Measurements from ENCODE around the gene SH3PXD2B. TPM values are rescaled to one million over a fixed set of nuclear protein-coding genes. Genes with fewer than 3 reads are reported as not detected.

SH3PXD2B gene
- total and polyA plus RNA-seq, 2 donors (not counting 1 experiment from before 2014, with no cell fraction given), result 12.6 to 21.1 TPM

DNA sequence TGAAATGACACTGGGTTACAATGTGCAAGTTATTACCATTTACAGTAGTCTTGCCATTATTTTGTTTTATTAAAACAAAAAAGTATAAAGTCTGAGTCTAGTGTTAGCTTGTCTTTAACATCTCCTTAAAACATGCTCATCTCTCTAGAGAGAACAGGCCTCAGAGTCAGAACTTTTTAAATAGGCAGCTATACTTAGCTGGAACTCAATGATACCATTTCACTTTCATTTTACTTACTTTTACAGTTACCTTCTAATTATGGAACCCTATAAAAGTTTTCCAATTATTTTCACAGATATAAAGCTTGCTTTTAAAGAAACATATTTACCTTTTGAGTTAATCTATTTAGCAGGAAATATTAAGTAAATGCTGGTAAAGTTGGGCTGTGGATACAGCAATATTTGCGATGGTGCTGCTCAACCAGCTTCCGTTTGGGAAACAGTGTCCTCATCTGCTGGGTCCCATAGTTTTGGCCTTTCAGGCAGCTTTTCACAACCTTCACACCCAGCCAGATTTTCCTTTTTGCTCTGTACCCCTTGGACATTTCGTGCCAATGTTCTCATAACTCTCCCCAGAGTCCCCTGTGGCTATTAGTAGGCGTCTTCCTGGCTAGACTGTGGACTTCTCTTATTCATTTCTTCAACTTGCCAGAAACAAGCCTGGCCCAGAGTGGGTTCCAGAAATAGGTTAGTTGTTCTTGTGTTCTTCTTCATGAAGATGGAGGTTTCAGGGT, 134.4 kb downstream of the SH3PXD2B start:
- H3K4me2 ChIP-seq (ENCODE audit: extremely low read depth, insufficient read depth, low read length), result no peak overlapping the region
- no peaks in the 10 kb centered on the region for H3K4me1 ChIP-seq (ENCODE audit: control insufficient read depth, extremely low read depth, insufficient read depth, low read length)
- no peak overlapping the region for H3K9ac ChIP-seq (ENCODE audit: insufficient read depth, low read length)
- H3K79me2 ChIP-seq (ENCODE audit: control insufficient read depth, insufficient read depth, low read length), result no peaks in the 10 kb centered on the region
- no peaks in the 10 kb centered on the region for H3K27me3 ChIP-seq (ENCODE audit: control insufficient read depth, insufficient read depth, low read length)
- H3K4me3 ChIP-seq (replicated peaks in 1 of 4; ENCODE audit: control extremely low read depth in 1 of 4, insufficient read depth in 1 of 4, low read depth in 3 of 4, low read length in 4 of 4), result no peak overlapping the region
- no peaks in the 10 kb centered on the region for H3K9me3 ChIP-seq (ENCODE audit: control insufficient read depth, insufficient read depth, low read depth, low read length)
- TF ChIP-seq EZH2 (IDR thresholded peaks at IDR 0.05; ENCODE audit: low read length, missing control alignments), result no peak
- TF ChIP-seq, protein P1, sequence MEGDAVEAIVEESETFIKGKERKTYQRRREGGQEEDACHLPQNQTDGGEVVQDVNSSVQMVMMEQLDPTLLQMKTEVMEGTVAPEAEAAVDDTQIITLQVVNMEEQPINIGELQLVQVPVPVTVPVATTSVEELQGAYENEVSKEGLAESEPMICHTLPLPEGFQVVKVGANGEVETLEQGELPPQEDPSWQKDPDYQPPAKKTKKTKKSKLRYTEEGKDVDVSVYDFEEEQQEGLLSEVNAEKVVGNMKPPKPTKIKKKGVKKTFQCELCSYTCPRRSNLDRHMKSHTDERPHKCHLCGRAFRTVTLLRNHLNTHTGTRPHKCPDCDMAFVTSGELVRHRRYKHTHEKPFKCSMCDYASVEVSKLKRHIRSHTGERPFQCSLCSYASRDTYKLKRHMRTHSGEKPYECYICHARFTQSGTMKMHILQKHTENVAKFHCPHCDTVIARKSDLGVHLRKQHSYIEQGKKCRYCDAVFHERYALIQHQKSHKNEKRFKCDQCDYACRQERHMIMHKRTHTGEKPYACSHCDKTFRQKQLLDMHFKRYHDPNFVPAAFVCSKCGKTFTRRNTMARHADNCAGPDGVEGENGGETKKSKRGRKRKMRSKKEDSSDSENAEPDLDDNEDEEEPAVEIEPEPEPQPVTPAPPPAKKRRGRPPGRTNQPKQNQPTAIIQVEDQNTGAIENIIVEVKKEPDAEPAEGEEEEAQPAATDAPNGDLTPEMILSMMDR (conservative IDR thresholded peaks at IDR 0.05 in 1 of 2, IDR thresholded peaks at IDR 0.05 in 1 of 2; ENCODE audit: low read depth in 1 of 2, low read length in 2 of 2), result no peak
- no peaks in the 10 kb centered on the region for H4K20me1 ChIP-seq (ENCODE audit: control insufficient read depth, extremely low read depth, insufficient read depth, low read length)
- DNase-seq (ENCODE audit: low read depth in 2 of 2), result no peak
- no peak overlapping the region for H3K27ac ChIP-seq (ENCODE audit: insufficient read depth, low read length)
- no peak overlapping the region for H2AFZ ChIP-seq (ENCODE audit: low read length)
- H3K36me3 ChIP-seq (ENCODE audit: control insufficient read depth, insufficient read depth, low read length), result no peaks in the 10 kb centered on the region

DNA sequence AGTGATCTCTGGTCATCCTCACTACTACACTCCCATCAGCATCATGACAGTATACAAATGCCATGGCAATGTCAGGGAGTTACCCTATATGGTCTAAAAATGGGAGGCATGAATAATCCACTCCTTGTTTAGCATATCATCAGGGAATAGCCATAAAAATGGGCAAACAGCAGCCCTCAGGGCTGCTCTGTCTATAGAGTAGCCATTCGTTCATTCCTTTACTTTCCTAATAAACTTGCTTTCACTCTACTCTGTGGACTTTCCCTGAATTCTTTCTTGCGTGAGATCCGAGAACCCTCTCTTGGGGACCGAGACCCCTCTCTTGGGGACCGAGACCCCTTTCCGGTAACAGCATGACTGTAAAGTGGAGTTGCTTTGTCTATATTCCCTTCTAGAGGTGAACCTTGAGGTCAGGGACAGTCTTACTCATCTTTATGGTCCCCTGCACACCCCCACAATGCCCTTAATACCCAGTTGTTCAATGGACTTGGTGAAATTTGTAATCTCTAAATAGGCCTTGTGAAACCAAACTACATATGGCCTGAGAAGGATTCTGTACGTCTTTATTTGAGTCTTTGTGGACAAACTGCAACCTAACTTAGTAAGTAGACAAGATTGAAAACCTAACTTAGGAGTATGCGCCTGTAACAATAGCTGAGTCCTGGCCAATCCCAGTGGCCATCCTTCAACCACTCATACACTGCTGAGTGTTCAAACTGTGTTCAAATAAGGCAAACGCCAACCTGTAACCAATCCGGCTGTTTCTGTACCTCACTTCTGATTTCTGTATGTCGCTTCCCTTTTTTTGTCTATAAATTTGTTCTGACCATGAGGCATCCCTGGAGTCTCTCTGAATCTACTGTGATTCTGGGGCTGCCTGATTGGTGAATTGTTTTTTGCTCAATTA, 138.5 kb downstream of the SH3PXD2B start:
- TF ChIP-seq, protein P1 (conservative IDR thresholded peaks at IDR 0.05 in 1 of 2, IDR thresholded peaks at IDR 0.05 in 1 of 2; ENCODE audit: low read depth in 1 of 2, low read length in 2 of 2), result no peak
- TF ChIP-seq EZH2 (IDR thresholded peaks at IDR 0.05; ENCODE audit: low read length, missing control alignments), result no peak
- no peaks in the 10 kb centered on the region for H3K27me3 ChIP-seq (ENCODE audit: control insufficient read depth, insufficient read depth, low read length)
- no peak overlapping the region for H2AFZ ChIP-seq (ENCODE audit: low read length)
- no peak overlapping the region for H3K4me3 ChIP-seq (replicated peaks in 1 of 4; ENCODE audit: control extremely low read depth in 1 of 4, insufficient read depth in 1 of 4, low read depth in 3 of 4, low read length in 4 of 4)
- no peak for DNase-seq (ENCODE audit: low read depth in 2 of 2)
- no peaks in the 10 kb centered on the region for H3K79me2 ChIP-seq (ENCODE audit: control insufficient read depth, insufficient read depth, low read length)
- no peak overlapping the region for H3K9ac ChIP-seq (ENCODE audit: insufficient read depth, low read length)
- H3K36me3 ChIP-seq (ENCODE audit: control insufficient read depth, insufficient read depth, low read length), result no peaks in the 10 kb centered on the region
- H3K27ac ChIP-seq (ENCODE audit: insufficient read depth, low read length), result no peak overlapping the region
- no peaks in the 10 kb centered on the region for H3K9me3 ChIP-seq (ENCODE audit: control insufficient read depth, insufficient read depth, low read depth, low read length)
- no peaks in the 10 kb centered on the region for H3K4me1 ChIP-seq (ENCODE audit: control insufficient read depth, extremely low read depth, insufficient read depth, low read length)
- H3K4me2 ChIP-seq (ENCODE audit: extremely low read depth, insufficient read depth, low read length), result no peak overlapping the region
- no peaks in the 10 kb centered on the region for H4K20me1 ChIP-seq (ENCODE audit: control insufficient read depth, extremely low read depth, insufficient read depth, low read length)

DNA sequence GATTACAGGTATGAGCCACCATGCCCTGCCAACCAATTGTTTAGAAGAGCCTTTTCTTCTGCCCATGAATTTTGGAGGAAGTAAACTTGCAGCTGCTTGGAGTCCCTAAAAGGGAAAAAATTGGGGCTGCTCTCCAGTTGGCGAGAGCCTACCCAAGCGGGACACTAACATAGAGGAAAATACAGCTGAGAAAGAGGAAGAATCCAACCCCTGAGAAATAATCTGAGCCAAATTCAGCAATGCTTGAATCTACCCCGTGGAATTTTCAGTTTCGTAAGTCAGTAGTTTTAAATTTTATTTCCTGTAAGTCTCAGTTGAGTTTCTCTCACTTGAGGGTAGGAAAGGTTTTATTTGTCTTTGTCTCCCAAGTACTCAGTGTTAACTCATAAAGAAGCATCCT, 140.4 kb downstream of the SH3PXD2B start:
- no peak for TF ChIP-seq EZH2 (IDR thresholded peaks at IDR 0.05; ENCODE audit: low read length, missing control alignments)
- TF ChIP-seq, protein P1 (conservative IDR thresholded peaks at IDR 0.05 in 1 of 2, IDR thresholded peaks at IDR 0.05 in 1 of 2; ENCODE audit: low read depth in 1 of 2, low read length in 2 of 2), result no peak
- DNase-seq (ENCODE audit: low read depth in 2 of 2), result no peak
- Histone ChIP-seq H3K79me2 (ENCODE audit: control insufficient read depth, insufficient read depth, low read length) (no peaks in the 10 kb centered on the region), H3K4me2 (ENCODE audit: extremely low read depth, insufficient read depth, low read length) (no peak overlapping the region), H3K4me3 (replicated peaks in 1 of 4; ENCODE audit: control extremely low read depth in 1 of 4, insufficient read depth in 1 of 4, low read depth in 3 of 4, low read length in 4 of 4) (no peak overlapping the region), H3K27me3 (ENCODE audit: control insufficient read depth, insufficient read depth, low read length) (no peaks in the 10 kb centered on the region), H2AFZ (ENCODE audit: low read length) (no peak overlapping the region), H3K4me1 (ENCODE audit: control insufficient read depth, extremely low read depth, insufficient read depth, low read length) (no peaks in the 10 kb centered on the region), H3K36me3 (ENCODE audit: control insufficient read depth, insufficient read depth, low read length) (no peaks in the 10 kb centered on the region), H4K20me1 (ENCODE audit: control insufficient read depth, extremely low read depth, insufficient read depth, low read length) (no peaks in the 10 kb centered on the region), H3K27ac (ENCODE audit: insufficient read depth, low read length) (no peak overlapping the region), H3K9ac (ENCODE audit: insufficient read depth, low read length) (no peak overlapping the region), H3K9me3 (ENCODE audit: control insufficient read depth, insufficient read depth, low read depth, low read length) (no peaks in the 10 kb centered on the region)
